ENCODE data around the gene ONECUT1.

Gene ONECUT1

GRCh38 chr15:52796753-52797520 is 6.8 kb upstream of the ONECUT1 start:
- DNase-seq (ENCODE audit: low read depth in 3 of 3) = no peak

- DNase-seq (ENCODE audit: low read depth in 3 of 3) = no peak
Observed at GRCh38 chr15:52796228-52796521, 6.0 kb upstream of the ONECUT1 start.

GRCh38 chr15:52795464-52796227 is 5.5 kb upstream of the ONECUT1 start:
- DNase-seq (ENCODE audit: low read depth in 3 of 3) = no peak

GRCh38 chr15:52794665-52795463 is 4.7 kb upstream of the ONECUT1 start:
- DNase-seq (ENCODE audit: low read depth in 3 of 3) = no peak

- DNase-seq (ENCODE audit: low read depth in 3 of 3) = no peak
Observed at GRCh38 chr15:52791776-52792175, 1.6 kb upstream of the ONECUT1 start.

GRCh38 chr15:52790941-52791751 is 1.0 kb upstream of the ONECUT1 start:
- DNase-seq (ENCODE audit: low read depth in 3 of 3) = no peak

- no peak for DNase-seq (ENCODE audit: low read depth in 3 of 3)
Observed at GRCh38 chr15:52789601-52790168, 451 bp downstream of the ONECUT1 start.

GRCh38 chr15:52789008-52789600 is 1.0 kb downstream of the ONECUT1 start:
- no peak for DNase-seq (ENCODE audit: low read depth in 3 of 3)

GRCh38 chr15:52788099-52788986 is 1.8 kb downstream of the ONECUT1 start:
- DNase-seq (ENCODE audit: low read depth in 3 of 3) = no peak

GRCh38 chr15:52787549-52788098 is 2.5 kb downstream of the ONECUT1 start:
- no peak for DNase-seq (ENCODE audit: low read depth in 3 of 3)

- DNase-seq (ENCODE audit: low read depth in 3 of 3) = no peak
Observed at GRCh38 chr15:52787123-52787503, 3.0 kb downstream of the ONECUT1 start.

- no peak for DNase-seq (ENCODE audit: low read depth in 3 of 3)
Observed at GRCh38 chr15:52786436-52787122, 3.6 kb downstream of the ONECUT1 start.

GRCh38 chr15:52785672-52786406 is 4.3 kb downstream of the ONECUT1 start:
- no peak for DNase-seq (ENCODE audit: low read depth in 3 of 3)

- no peak for DNase-seq (ENCODE audit: low read depth in 3 of 3)
Observed at GRCh38 chr15:52784799-52785671, 5.1 kb downstream of the ONECUT1 start.

GRCh38 chr15:52783929-52784798 is 6.0 kb downstream of the ONECUT1 start:
- DNase-seq (ENCODE audit: low read depth in 3 of 3) = no peak

- DNase-seq (ENCODE audit: low read depth in 3 of 3) = no peak
Observed at GRCh38 chr15:52783191-52783829, 6.8 kb downstream of the ONECUT1 start.

Measured in stimulated activated CD4-positive, alpha-beta T cell treated with anti-CD3 and anti-CD28 coated beads, TNF-alpha, amount 100 ng/mL, for 4 hours (primary cell).